ENCODE results near the gene ROR1. TPM values are rescaled to one million over a fixed set of nuclear protein-coding genes. Genes with fewer than 3 reads are reported as not detected.
A peak's percentile ranks its signal among the peaks of the same experiment; 100 is the strongest.

The ROR1 gene
- total and polyA plus RNA-seq, 4 experiments from 2014 or later: not detected

- H3K27me3 ChIP-seq (ENCODE audit: insufficient read depth, low read length): no peaks in the 10 kb centered on the region
- intact Hi-C loops (cut with micrococcal nuclease): no loop called here
- no peak overlapping the region for H3K27ac Mint-ChIP-seq
- no peaks in the 10 kb centered on the region for H3K36me3 Mint-ChIP-seq
- H3K4me3 ChIP-seq (ENCODE audit: low read length in 2 of 2): no peak overlapping the region
- H3K4me1 ChIP-seq (ENCODE audit: insufficient read depth, low read length): no peaks in the 10 kb centered on the region
- no peaks in the 10 kb centered on the region for H3K9me3 ChIP-seq (ENCODE audit: control insufficient read depth in 1 of 2, low read length in 2 of 2)
- H3K36me3 ChIP-seq (ENCODE audit: insufficient read depth, low read length): no peaks in the 10 kb centered on the region
- ChIA-PET POLR2A (ENCODE audit: partially characterized antibody) (no interaction called here), CTCF (ENCODE audit: partially characterized antibody) (no interaction called here)
- H3K9me3 Mint-ChIP-seq: no peaks in the 10 kb centered on the region
- DNase-seq: no peak
- H3K4me3 Mint-ChIP-seq: no peak overlapping the region
- peaks cover 0 to 4% of the 10 kb centered on the region in 2 donors for H3K27me3 Mint-ChIP-seq
- no peak overlapping the region for H3K27ac ChIP-seq (ENCODE audit: low read depth, low read length)
- H3K4me1 Mint-ChIP-seq: no peaks in the 10 kb centered on the region
Observed at GRCh38 chr1:63849149-63849548, 75.3 kb downstream of the ROR1 start.

- H3K27me3 ChIP-seq (ENCODE audit: insufficient read depth, low read length): no peaks in the 10 kb centered on the region
- no peak overlapping the region for H3K4me3 ChIP-seq (ENCODE audit: low read length in 2 of 2)
- ChIA-PET POLR2A (ENCODE audit: partially characterized antibody) (no interaction called here), CTCF (ENCODE audit: partially characterized antibody) (no interaction called here)
- H3K36me3 ChIP-seq (ENCODE audit: insufficient read depth, low read length): no peaks in the 10 kb centered on the region
- DNase-seq: no peak
- Mint-ChIP-seq H3K27ac (no peak overlapping the region), H3K9me3 (peaks cover 0 to 31% (median 14%) of the 10 kb centered on the region in 8 donors), H3K36me3 (no peaks in the 10 kb centered on the region), H3K4me1 (no peaks in the 10 kb centered on the region), H3K4me3 (no peak overlapping the region), H3K27me3 (no peaks in the 10 kb centered on the region)
- intact Hi-C loops (cut with micrococcal nuclease): no loop called here
- H3K9me3 ChIP-seq (ENCODE audit: control insufficient read depth in 1 of 2, low read length in 2 of 2): no peaks in the 10 kb centered on the region
- no peak overlapping the region for H3K27ac ChIP-seq (ENCODE audit: low read depth, low read length)
- no peaks in the 10 kb centered on the region for H3K4me1 ChIP-seq (ENCODE audit: insufficient read depth, low read length)
Observed at GRCh38 chr1:63854091-63854490, 80.3 kb downstream of the ROR1 start.

GRCh38 chr1:63855942-63856341 is 82.1 kb downstream of the ROR1 start:
- H3K4me1 ChIP-seq (ENCODE audit: insufficient read depth, low read length): no peaks in the 10 kb centered on the region
- H3K36me3 ChIP-seq (ENCODE audit: insufficient read depth, low read length): no peaks in the 10 kb centered on the region
- DNase-seq: no peak
- H3K4me3 ChIP-seq (ENCODE audit: low read length in 2 of 2): no peak overlapping the region
- Mint-ChIP-seq H3K4me1 (no peaks in the 10 kb centered on the region), H3K27ac (no peak overlapping the region), H3K4me3 (no peak overlapping the region), H3K9me3 (peaks cover 0 to 31% (median 14%) of the 10 kb centered on the region in 8 donors), H3K27me3 (no peaks in the 10 kb centered on the region), H3K36me3 (no peaks in the 10 kb centered on the region)
- ChIA-PET POLR2A (ENCODE audit: partially characterized antibody) (no interaction called here), CTCF (ENCODE audit: partially characterized antibody) (no interaction called here)
- H3K27ac ChIP-seq (ENCODE audit: low read depth, low read length): no peak overlapping the region
- no peaks in the 10 kb centered on the region for H3K9me3 ChIP-seq (ENCODE audit: control insufficient read depth in 1 of 2, low read length in 2 of 2)
- intact Hi-C loops (cut with micrococcal nuclease): no loop called here
- no peaks in the 10 kb centered on the region for H3K27me3 ChIP-seq (ENCODE audit: insufficient read depth, low read length)

GRCh38 chr1:63856924-63857323 is 83.1 kb downstream of the ROR1 start:
- intact Hi-C loops (cut with micrococcal nuclease): no loop called here
- H3K36me3 Mint-ChIP-seq: no peaks in the 10 kb centered on the region
- H3K36me3 ChIP-seq (ENCODE audit: insufficient read depth, low read length): no peaks in the 10 kb centered on the region
- H3K4me3 ChIP-seq (ENCODE audit: low read length in 2 of 2): no peak overlapping the region
- H3K4me1 ChIP-seq (ENCODE audit: insufficient read depth, low read length): no peaks in the 10 kb centered on the region
- peaks cover 0 to 2% of the 10 kb centered on the region in 2 donors for H3K27me3 Mint-ChIP-seq
- CTCF ChIA-PET (ENCODE audit: partially characterized antibody): no interaction called here
- no peak overlapping the region for H3K27ac ChIP-seq (ENCODE audit: low read depth, low read length)
- peaks cover 0 to 31% (median 14%) of the 10 kb centered on the region in 8 donors for H3K9me3 Mint-ChIP-seq
- H3K27ac Mint-ChIP-seq: no peak overlapping the region
- peak overlapping the region in 1 of 8 donors; percentile 35 for H3K4me3 Mint-ChIP-seq
- POLR2A ChIA-PET (ENCODE audit: partially characterized antibody): no interaction called here
- no peaks in the 10 kb centered on the region for H3K4me1 Mint-ChIP-seq
- no peaks in the 10 kb centered on the region for H3K27me3 ChIP-seq (ENCODE audit: insufficient read depth, low read length)
- no peaks in the 10 kb centered on the region for H3K9me3 ChIP-seq (ENCODE audit: control insufficient read depth in 1 of 2, low read length in 2 of 2)
- DNase-seq: no peak

- no peak overlapping the region for H3K27ac Mint-ChIP-seq
- intact Hi-C loops (cut with micrococcal nuclease): no loop called here
- no peak for DNase-seq
- peaks cover 0 to 31% (median 14%) of the 10 kb centered on the region in 8 donors for H3K9me3 Mint-ChIP-seq
- no peaks in the 10 kb centered on the region for H3K9me3 ChIP-seq (ENCODE audit: control insufficient read depth in 1 of 2, low read length in 2 of 2)
- no peaks in the 10 kb centered on the region for H3K4me1 Mint-ChIP-seq
- no peaks in the 10 kb centered on the region for H3K27me3 ChIP-seq (ENCODE audit: insufficient read depth, low read length)
- H3K4me3 Mint-ChIP-seq: no peak overlapping the region
- H3K4me3 ChIP-seq (ENCODE audit: low read length in 2 of 2): no peak overlapping the region
- H3K36me3 Mint-ChIP-seq: no peaks in the 10 kb centered on the region
- CTCF ChIA-PET (ENCODE audit: partially characterized antibody): no interaction called here
- POLR2A ChIA-PET (ENCODE audit: partially characterized antibody): no interaction called here
- no peaks in the 10 kb centered on the region for H3K4me1 ChIP-seq (ENCODE audit: insufficient read depth, low read length)
- no peak overlapping the region for H3K27ac ChIP-seq (ENCODE audit: low read depth, low read length)
- H3K36me3 ChIP-seq (ENCODE audit: insufficient read depth, low read length): no peaks in the 10 kb centered on the region
- peaks cover 0 to 2% of the 10 kb centered on the region in 2 donors for H3K27me3 Mint-ChIP-seq
Observed at GRCh38 chr1:63857478-63857877, 83.7 kb downstream of the ROR1 start.

- Histone ChIP-seq H3K4me1 (ENCODE audit: insufficient read depth, low read length) (no peaks in the 10 kb centered on the region), H3K4me3 (ENCODE audit: low read length in 2 of 2) (no peak overlapping the region), H3K9me3 (ENCODE audit: control insufficient read depth in 1 of 2, low read length in 2 of 2) (no peaks in the 10 kb centered on the region), H3K36me3 (ENCODE audit: insufficient read depth, low read length) (no peaks in the 10 kb centered on the region), H3K27me3 (ENCODE audit: insufficient read depth, low read length) (no peaks in the 10 kb centered on the region), H3K27ac (ENCODE audit: low read depth, low read length) (no peak overlapping the region)
- no peak overlapping the region for H3K27ac Mint-ChIP-seq
- no peak overlapping the region for H3K4me3 Mint-ChIP-seq
- no peaks in the 10 kb centered on the region for H3K4me1 Mint-ChIP-seq
- intact Hi-C loops (cut with micrococcal nuclease): no loop called here
- ChIA-PET CTCF (ENCODE audit: partially characterized antibody) (no interaction called here), POLR2A (ENCODE audit: partially characterized antibody) (no interaction called here)
- DNase-seq: no peak
- H3K36me3 Mint-ChIP-seq: no peaks in the 10 kb centered on the region
- H3K9me3 Mint-ChIP-seq: peaks cover 0 to 31% (median 14%) of the 10 kb centered on the region in 8 donors
- peaks cover 0 to 2% of the 10 kb centered on the region in 2 donors for H3K27me3 Mint-ChIP-seq
Observed at GRCh38 chr1:63858153-63858552, 84.3 kb downstream of the ROR1 start.

GRCh38 chr1:63859480-63860275 is 85.9 kb downstream of the ROR1 start:
- peaks cover 0 to 2% of the 10 kb centered on the region in 2 donors for H3K27me3 Mint-ChIP-seq
- Histone ChIP-seq H3K4me1 (ENCODE audit: insufficient read depth, low read length) (no peaks in the 10 kb centered on the region), H3K27ac (ENCODE audit: low read depth, low read length) (no peak overlapping the region), H3K4me3 (ENCODE audit: low read length in 2 of 2) (no peak overlapping the region), H3K36me3 (ENCODE audit: insufficient read depth, low read length) (no peaks in the 10 kb centered on the region), H3K9me3 (ENCODE audit: control insufficient read depth in 1 of 2, low read length in 2 of 2) (no peaks in the 10 kb centered on the region), H3K27me3 (ENCODE audit: insufficient read depth, low read length) (no peaks in the 10 kb centered on the region)
- no peaks in the 10 kb centered on the region for H3K4me1 Mint-ChIP-seq
- DNase-seq: no peak
- H3K27ac Mint-ChIP-seq: no peak overlapping the region
- POLR2A ChIA-PET (ENCODE audit: partially characterized antibody): no interaction called here
- intact Hi-C loops (cut with micrococcal nuclease): no loop called here
- CTCF ChIA-PET (ENCODE audit: partially characterized antibody): no interaction called here
- no peaks in the 10 kb centered on the region for H3K36me3 Mint-ChIP-seq
- peaks cover 0 to 31% (median 14%) of the 10 kb centered on the region in 8 donors for H3K9me3 Mint-ChIP-seq
- no peak overlapping the region for H3K4me3 Mint-ChIP-seq

All from CD4-positive, alpha-beta memory T cell (primary cell).